HEK293 (cell line): ENCODE results near the gene DYNLT2B.

ENCODE experiments used
- CTCF ChIA-PET: fragments of 350-600 bp; formaldehyde crosslinking; extraction: SDS; loops from one replicate; lab custom pipeline; 2021; ENCODE audit warnings: antibody characterized with exemption; lab: Yijun Ruan, JAX
- POLR2A ChIA-PET: fragments of 300-600 bp; formaldehyde crosslinking; extraction: SDS; loops from one replicate; lab custom pipeline; 2020; ENCODE audit warnings: antibody characterized with exemption, inconsistent platforms; lab: Yijun Ruan, JAX
- H3K27ac ChIP-seq: fragments of 200-500 bp; sonication (Bioruptor generic); 2 replicates; pipeline ENCODE4 v1.5.1; 2014; ENCODE audit warnings: low read depth, low read length, control low read depth, inconsistent platforms; ENCODE audit errors: extremely low read depth
- H3K36me3 ChIP-seq, 2 experiments: fragments of 200-500 bp in 1 of 2; sonication (Bioruptor generic) in 1 of 2; 1 replicate in 1 of 2; 2 replicates in 1 of 2; pipeline ENCODE4 v1.5.1; 2014 to 2017; ENCODE audit warnings: inconsistent platforms in 2 of 2, low read length in 2 of 2; ENCODE audit not compliant: control insufficient read depth in 2 of 2, insufficient read depth in 1 of 2
- H3K4me1 ChIP-seq: fragments of 200-500 bp; sonication (Bioruptor generic); 2 replicates; pipeline ENCODE4 v1.5.1; 2014; ENCODE audit warnings: mild to moderate bottlenecking, low read length, inconsistent platforms; ENCODE audit not compliant: control insufficient read depth, insufficient read depth
- H3K4me3 ChIP-seq: 2 replicates; pipeline ENCODE4 v1.5.1; 2011; ENCODE audit warnings: low read depth, mild to moderate bottlenecking, control low read depth, low read length, moderate library complexity
- H3K9me3 ChIP-seq: fragments of 200-500 bp; sonication (Bioruptor generic); 2 replicates; pipeline ENCODE4 v1.5.1; 2014; ENCODE audit warnings: low read depth, low read length, inconsistent platforms; ENCODE audit not compliant: control insufficient read depth, insufficient read depth
- BCL11A ChIP-seq: fragments of 450-650 bp; formaldehyde crosslinking; IDR thresholded peaks from 2 replicates; pipeline ENCODE4 v1.5.1; 2016; ENCODE audit warnings: low read depth, missing biosample characterization, missing genetic modification characterization
- GFI1B ChIP-seq: fragments of 450-650 bp; formaldehyde crosslinking; IDR thresholded peaks from 2 replicates; pipeline ENCODE4 v1.5.1; 2016; ENCODE audit warnings: missing biosample characterization, missing genetic modification characterization
- OVOL3 ChIP-seq: fragments of 450-650 bp; formaldehyde crosslinking; IDR thresholded peaks from 2 replicates; pipeline ENCODE4 v1.5.1; 2016; ENCODE audit warnings: missing biosample characterization, missing genetic modification characterization
- SALL2 ChIP-seq: fragments of 450-650 bp; formaldehyde crosslinking; IDR thresholded peaks from 2 replicates; pipeline ENCODE4 v1.5.0; 2017; ENCODE audit warnings: missing biosample characterization, mild to moderate bottlenecking, missing genetic modification characterization, borderline replicate concordance
- ZBTB6 ChIP-seq: fragments of 450-650 bp; formaldehyde crosslinking; IDR thresholded peaks from 2 replicates; pipeline ENCODE4 v1.5.1; 2017; ENCODE audit warnings: missing biosample characterization, missing genetic modification characterization
- ZFHX2 ChIP-seq: fragments of 450-650 bp; formaldehyde crosslinking; conservative IDR thresholded peaks from 2 replicates; pipeline ENCODE4 v1.5.1; 2016; ENCODE audit warnings: missing biosample characterization, missing genetic modification characterization
- ZFP37 ChIP-seq: fragments of 450-650 bp; formaldehyde crosslinking; IDR thresholded peaks from 2 replicates; pipeline ENCODE4 v1.5.1; 2016; ENCODE audit warnings: missing biosample characterization, missing genetic modification characterization
- ZFP41 ChIP-seq: fragments of 450-650 bp; formaldehyde crosslinking; IDR thresholded peaks from 2 replicates; pipeline ENCODE4 v1.5.1; 2016; ENCODE audit warnings: missing biosample characterization, missing genetic modification characterization, borderline replicate concordance
- ZNF133 ChIP-seq: fragments of 450-650 bp; formaldehyde crosslinking; IDR thresholded peaks from 2 replicates; pipeline ENCODE4 v1.5.1; 2016; ENCODE audit warnings: missing biosample characterization, missing genetic modification characterization
- ZNF221 ChIP-seq: fragments of 450-650 bp; formaldehyde crosslinking; IDR thresholded peaks from 2 replicates; pipeline ENCODE4 v1.5.1; 2017; ENCODE audit warnings: missing biosample characterization, missing genetic modification characterization, borderline replicate concordance
- ZNF24 ChIP-seq: fragments of 450-650 bp; formaldehyde crosslinking; IDR thresholded peaks from 2 replicates; pipeline ENCODE4 v1.5.1; 2016; ENCODE audit warnings: missing biosample characterization, missing genetic modification characterization
- ZNF280C ChIP-seq: fragments of 450-650 bp; formaldehyde crosslinking; IDR thresholded peaks from 2 replicates; pipeline ENCODE4 v1.5.1; 2016; ENCODE audit warnings: missing biosample characterization, missing genetic modification characterization
- ZNF302 ChIP-seq: fragments of 450-650 bp; formaldehyde crosslinking; IDR thresholded peaks from 2 replicates; pipeline ENCODE4 v1.5.1; 2016; ENCODE audit warnings: missing biosample characterization, missing genetic modification characterization, low read depth
- ZNF350 ChIP-seq: fragments of 450-650 bp; formaldehyde crosslinking; IDR thresholded peaks from 2 replicates; pipeline ENCODE4 v1.5.0; 2017; ENCODE audit warnings: missing biosample characterization, mild to moderate bottlenecking, missing genetic modification characterization
- ZNF391 ChIP-seq: fragments of 450-650 bp; formaldehyde crosslinking; IDR thresholded peaks from 2 replicates; pipeline ENCODE4 v1.5.1; 2016; ENCODE audit warnings: low read depth, missing biosample characterization, missing genetic modification characterization, borderline replicate concordance
- ZNF449 ChIP-seq: fragments of 450-650 bp; formaldehyde crosslinking; IDR thresholded peaks from 2 replicates; pipeline ENCODE4 v1.5.1; 2017; ENCODE audit warnings: missing biosample characterization, mild to moderate bottlenecking, missing genetic modification characterization, moderate library complexity
- ZNF621 ChIP-seq: fragments of 450-650 bp; formaldehyde crosslinking; IDR thresholded peaks from 2 replicates; pipeline ENCODE4 v1.5.1; 2017; ENCODE audit warnings: missing biosample characterization, missing genetic modification characterization
- ZNF76 ChIP-seq: fragments of 450-650 bp; formaldehyde crosslinking; IDR thresholded peaks from 2 replicates; pipeline ENCODE4; 2016; ENCODE audit warnings: low read depth, missing biosample characterization, missing genetic modification characterization, borderline replicate concordance
- ZNF768 ChIP-seq: fragments of 450-650 bp; formaldehyde crosslinking; IDR thresholded peaks from 2 replicates; pipeline ENCODE4 v1.5.1; 2018; ENCODE audit warnings: missing biosample characterization, mild to moderate bottlenecking, missing genetic modification characterization
- TF ChIP-seq, protein P1 (sequence below): IDR thresholded peaks from 2 replicates; pipeline ENCODE4 v1.6.1; 2011; ENCODE audit warnings: mild to moderate bottlenecking, low read depth, low read length, borderline replicate concordance
- TF ChIP-seq, protein P2 (sequence below): fragments of 450-650 bp; IDR thresholded peaks from 2 replicates; pipeline ENCODE4 v1.5.1; 2018; ENCODE audit warnings: missing biosample characterization, missing genetic modification characterization

DYNLT2B gene

GRCh38 chr3:196335503-196335948 lies 17.5 kb upstream of the DYNLT2B start:
- Histone ChIP-seq H3K27ac (no peak overlapping the region), H3K36me3 (no peaks in the 10 kb centered on the region), H3K9me3 (no peaks in the 10 kb centered on the region), H3K4me1 (no peaks in the 10 kb centered on the region), H3K4me3 (no peak overlapping the region)
- ChIA-PET CTCF (no interaction called here), POLR2A (no interaction called here)
- TF ChIP-seq ZNF391 (tag by site-specific recombination) (no peak), BCL11A (tag by site-specific recombination) (no peak), ZNF350 (tag by site-specific recombination) (no peak), ZBTB6 (tag by site-specific recombination) (no peak), ZFP41 (tag by site-specific recombination) (no peak), SALL2 (no peak), ZFHX2 (no peak), GFI1B (tag by site-specific recombination) (no peak), ZFP37 (tag by site-specific recombination) (no peak), ZNF449 (tag by site-specific recombination) (no peak), ZNF76 (tag by site-specific recombination) (no peak), ZNF621 (no peak), ZNF24 (no peak), ZNF768 (tag by site-specific recombination) (no peak), ZNF221 (tag by site-specific recombination) (no peak), ZNF133 (tag by site-specific recombination) (no peak), ZNF302 (no peak), OVOL3 (tag by site-specific recombination) (no peak)
- TF ChIP-seq, protein P1, sequence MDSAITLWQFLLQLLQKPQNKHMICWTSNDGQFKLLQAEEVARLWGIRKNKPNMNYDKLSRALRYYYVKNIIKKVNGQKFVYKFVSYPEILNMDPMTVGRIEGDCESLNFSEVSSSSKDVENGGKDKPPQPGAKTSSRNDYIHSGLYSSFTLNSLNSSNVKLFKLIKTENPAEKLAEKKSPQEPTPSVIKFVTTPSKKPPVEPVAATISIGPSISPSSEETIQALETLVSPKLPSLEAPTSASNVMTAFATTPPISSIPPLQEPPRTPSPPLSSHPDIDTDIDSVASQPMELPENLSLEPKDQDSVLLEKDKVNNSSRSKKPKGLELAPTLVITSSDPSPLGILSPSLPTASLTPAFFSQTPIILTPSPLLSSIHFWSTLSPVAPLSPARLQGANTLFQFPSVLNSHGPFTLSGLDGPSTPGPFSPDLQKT, result no peak

DNA sequence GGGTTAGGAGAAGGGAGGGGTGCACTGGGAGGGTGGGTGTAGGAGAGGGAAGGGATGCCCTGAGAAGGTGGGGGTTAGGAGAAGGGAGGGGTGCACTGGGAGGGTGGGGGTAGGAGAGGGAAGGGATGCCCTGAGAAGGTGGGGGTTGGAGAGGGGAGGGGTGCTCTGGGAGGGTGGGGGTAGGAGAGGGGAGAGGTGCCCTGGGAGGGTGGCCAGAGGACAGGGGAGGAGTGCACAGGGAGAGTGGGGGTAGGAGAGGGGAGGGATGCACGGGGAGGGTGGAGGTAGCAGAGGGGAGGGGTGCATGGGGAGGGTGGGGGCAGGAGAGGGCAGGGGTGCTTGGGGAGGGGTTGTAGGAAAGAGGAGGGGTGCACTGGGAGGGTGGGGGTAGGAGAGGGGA lies 16.9 kb upstream of the DYNLT2B start:
- ChIA-PET CTCF (no interaction called here), POLR2A (no interaction called here)
- no peak overlapping the region for H3K4me3 ChIP-seq

More for the DNA sequence above, 16.9 kb upstream of the DYNLT2B start:
- H3K27ac ChIP-seq, result no peak overlapping the region
- H3K36me3 ChIP-seq, result no peaks in the 10 kb centered on the region
- no peaks in the 10 kb centered on the region for H3K9me3 ChIP-seq
- H3K4me1 ChIP-seq, result no peaks in the 10 kb centered on the region
- TF ChIP-seq, protein P2, sequence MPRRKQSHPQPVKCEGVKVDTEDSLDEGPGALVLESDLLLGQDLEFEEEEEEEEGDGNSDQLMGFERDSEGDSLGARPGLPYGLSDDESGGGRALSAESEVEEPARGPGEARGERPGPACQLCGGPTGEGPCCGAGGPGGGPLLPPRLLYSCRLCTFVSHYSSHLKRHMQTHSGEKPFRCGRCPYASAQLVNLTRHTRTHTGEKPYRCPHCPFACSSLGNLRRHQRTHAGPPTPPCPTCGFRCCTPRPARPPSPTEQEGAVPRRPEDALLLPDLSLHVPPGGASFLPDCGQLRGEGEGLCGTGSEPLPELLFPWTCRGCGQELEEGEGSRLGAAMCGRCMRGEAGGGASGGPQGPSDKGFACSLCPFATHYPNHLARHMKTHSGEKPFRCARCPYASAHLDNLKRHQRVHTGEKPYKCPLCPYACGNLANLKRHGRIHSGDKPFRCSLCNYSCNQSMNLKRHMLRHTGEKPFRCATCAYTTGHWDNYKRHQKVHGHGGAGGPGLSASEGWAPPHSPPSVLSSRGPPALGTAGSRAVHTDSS (tag by site-specific recombination), result no peak
- TF ChIP-seq ZNF280C (tag by site-specific recombination), result no peak
